B cell (primary cell): ENCODE results near the gene TFEB. TPM values are rescaled to one million over a fixed set of nuclear protein-coding genes. Genes with fewer than 3 reads are reported as not detected.

Experiments used
- ATAC-seq: fragments of 200-7000 bp; cut with Tn5 transposase; one replicate; pipeline ENCODE4 v1.10.0; 2021; ENCODE audit warnings: low read depth, mild to moderate bottlenecking, moderate number of reproducible peaks, moderate library complexity
- CTCF ChIA-PET: fragments of 350-600 bp; sonication (Branson Sonifier 250); formaldehyde crosslinking; loops from one replicate; lab custom pipeline; 2021; ENCODE audit warnings: antibody characterized with exemption, inconsistent platforms; lab: Charles Lee
- POLR2A ChIA-PET: fragments of 350-600 bp; sonication (Branson Sonifier 250); formaldehyde crosslinking; loops from one replicate; lab custom pipeline; 2021; ENCODE audit warnings: antibody characterized with exemption; lab: Charles Lee
- DNase-seq: peaks from one replicate; pipeline ENCODE4 v3.0.0; 2013
- H2AFZ ChIP-seq: 2 replicates; pipeline ENCODE4 v1.6.1; 2012; ENCODE audit warnings: mild to moderate bottlenecking, low read depth, low read length; ENCODE audit not compliant: insufficient read depth, poor library complexity, severe bottlenecking
- H3K27ac ChIP-seq, 2 donors: 1 replicate in 1 of 2; 2 replicates in 1 of 2; pipeline ENCODE4 v1.5.1; 2012 to 2013; ENCODE audit warnings: low read length in 2 of 2, mild to moderate bottlenecking in 2 of 2, moderate library complexity in 1 of 2
- H3K27me3 ChIP-seq, 4 experiments: fragments of 200-600 bp in 1 of 4; sonication (generic) in 1 of 4; replicated peaks in 1 of 4; 1 replicate in 2 of 4; 2 replicates in 2 of 4; pipeline versions ENCODE4 v1.6.1 to v1.7.0; 2013 to 2016; ENCODE audit warnings: low read length in 3 of 4, mild to moderate bottlenecking in 2 of 4, mixed read lengths in 1 of 4, moderate library complexity in 1 of 4; ENCODE audit not compliant: insufficient read depth in 4 of 4, control insufficient read depth in 3 of 4; ENCODE audit errors: control extremely low read depth in 1 of 4
- H3K36me3 ChIP-seq, 2 experiments: replicated peaks in 1 of 2; 1 replicate in 1 of 2; 2 replicates in 1 of 2; pipeline versions ENCODE4 v1.6.1 to v1.7.1; 2013; ENCODE audit warnings: low read length in 1 of 2; ENCODE audit not compliant: insufficient read depth in 2 of 2, control insufficient read depth in 1 of 2; ENCODE audit errors: control extremely low read depth in 1 of 2, extremely low read depth in 1 of 2
- H3K4me1 ChIP-seq, 2 donors: fragments of 200-600 bp in 1 of 2; sonication (generic) in 1 of 2; 1 replicate in 1 of 2; 2 replicates in 1 of 2; pipeline versions ENCODE4 v1.5.1 to v1.6.1; 2013 to 2017; ENCODE audit warnings: low read length in 2 of 2; ENCODE audit not compliant: control insufficient read depth in 2 of 2, insufficient read depth in 2 of 2
- H3K4me2 ChIP-seq: replicated peaks from 2 replicates; pipeline ENCODE3; 2012; ENCODE audit warnings: mild to moderate bottlenecking, low read depth, low read length; ENCODE audit not compliant: poor library complexity, severe bottlenecking
- H3K4me3 ChIP-seq, 5 experiments: fragments of 200-600 bp in 1 of 5; sonication (generic) in 1 of 5; 1 replicate in 3 of 5; 2 replicates in 2 of 5; pipeline versions ENCODE4 v1.5.1 to v1.7.0; 2011 to 2016; ENCODE audit warnings: low read length in 4 of 5, mild to moderate bottlenecking in 4 of 5, low read depth in 2 of 5, control low read depth in 1 of 5, moderate library complexity in 1 of 5; ENCODE audit not compliant: insufficient read depth in 1 of 5; ENCODE audit errors: control extremely low read depth in 1 of 5, extremely low read depth in 1 of 5
- H3K79me2 ChIP-seq: fragments of 200-600 bp; sonication (generic); one replicate; pipeline ENCODE4 v1.6.0; 2016; ENCODE audit warnings: low read length; ENCODE audit not compliant: control insufficient read depth, insufficient read depth
- H3K9ac ChIP-seq: fragments of 200-600 bp; sonication (generic); 2 replicates; pipeline ENCODE4 v1.6.1; 2017; ENCODE audit warnings: mild to moderate bottlenecking, low read length, moderate library complexity
- H3K9me3 ChIP-seq, 3 donors: one replicate each; pipeline versions ENCODE4 v1.6.1 to v1.7.1; 2013; ENCODE audit warnings: low read length in 2 of 3; ENCODE audit not compliant: control insufficient read depth in 2 of 3, insufficient read depth in 1 of 3; ENCODE audit errors: control extremely low read depth in 1 of 3
- H4K20me1 ChIP-seq: 2 replicates; pipeline ENCODE4 v1.6.0; 2012; ENCODE audit warnings: mild to moderate bottlenecking, low read length; ENCODE audit not compliant: insufficient read depth, control insufficient read depth, poor library complexity, severe bottlenecking
- H3K27ac Mint-ChIP-seq: one replicate; pipeline ENCODE4 v1.8.0; 2021; ENCODE audit warnings: mixed read lengths
- H3K27me3 Mint-ChIP-seq: one replicate; pipeline ENCODE4 v1.8.0; 2021; ENCODE audit warnings: mixed read lengths
- H3K4me1 Mint-ChIP-seq: one replicate; pipeline ENCODE4 v1.8.0; 2021; ENCODE audit warnings: mixed read lengths
- H3K4me3 Mint-ChIP-seq: one replicate; pipeline ENCODE4 v1.8.0; 2021; ENCODE audit warnings: mixed read lengths
- H3K9me3 Mint-ChIP-seq: one replicate; pipeline ENCODE4 v1.8.0; 2022; ENCODE audit warnings: mixed read lengths; ENCODE audit not compliant: insufficient read depth
- CTCF ChIP-seq: fragments of 200-600 bp; IDR thresholded peaks from one replicate; pipeline ENCODE4 v1.8.0; 2022; ENCODE audit warnings: antibody characterized with exemption, mild to moderate bottlenecking
- EZH2 ChIP-seq: IDR thresholded peaks from 2 replicates; pipeline ENCODE4 v1.6.1; 2012; ENCODE audit warnings: borderline replicate concordance, low read depth, mild to moderate bottlenecking, moderate library complexity, low read length; ENCODE audit not compliant: insufficient read depth, poor library complexity, severe bottlenecking
- WGBS: methylation state at CpG from one replicate; pipeline ENCODE4 v1.1.5; 2013; ENCODE audit warnings: missing lambda C conversion rate; ENCODE audit not compliant: insufficient coverage; 5-methylcytosine and 5-hydroxymethylcytosine counted together
- intact Hi-C: fragments of 100-400 bp; cut with micrococcal nuclease; formaldehyde crosslinking; loops from one replicate; pipeline ENCODE4 v1.10.0; 2022
- polyA plus RNA-seq: library from polyadenylated mRNA; depleted of rRNA; stranded (reverse); fragments of >200 nt; gene quantifications from 2 replicates; pipeline ENCODE4 v1.2.3, GENCODE V29; 2012
- total RNA-seq, 2 donors: library from RNA; stranded (reverse); fragments of 120-200 nt in 1 of 2; gene quantifications; 1 replicate in 1 of 2; 2 replicates in 1 of 2; pipeline versions ENCODE4 v1.2.3 to v1.2.4, GENCODE V29; 2013 to 2022

The TFEB gene
- total and polyA plus RNA-seq, 2 donors (not counting 1 experiment from before 2014, with no cell fraction given) = 113 to 148 TPM

GRCh38 chr6:41675992-41676391 lies 59.4 kb downstream of the TFEB start:
- Mint-ChIP-seq H3K9me3 (no peaks in the 10 kb centered on the region), H3K4me1 (no peaks in the 10 kb centered on the region), H3K27ac (no peak overlapping the region), H3K27me3 (peaks cover 20% of the 10 kb centered on the region), H3K4me3 (no peak overlapping the region)
- no peaks in the 10 kb centered on the region for H3K36me3 ChIP-seq
- H3K9me3 ChIP-seq = no peaks in the 10 kb centered on the region
- H2AFZ ChIP-seq = no peak overlapping the region
- 86% methylated on average over 1 of the region's 6 CpGs for WGBS
- no peak overlapping the region for H3K4me2 ChIP-seq
- DNase-seq (no peak), ATAC-seq (no peak)
- no peak overlapping the region for H3K9ac ChIP-seq
- no peaks in the 10 kb centered on the region for H4K20me1 ChIP-seq
- intact Hi-C loops = no loop called here
- ChIA-PET CTCF (no interaction called here), POLR2A (no interaction called here)
- H3K27ac ChIP-seq = no peak overlapping the region
- no peaks in the 10 kb centered on the region for H3K79me2 ChIP-seq
- H3K4me1 ChIP-seq = no peaks in the 10 kb centered on the region
- H3K4me3 ChIP-seq = no peak overlapping the region
- TF ChIP-seq CTCF (no peak), EZH2 (no peak)
- H3K27me3 ChIP-seq = peaks cover 0 to 10% (median 2%) of the 10 kb centered on the region in 4 experiments

- no peak for TF ChIP-seq EZH2
- no peak for TF ChIP-seq CTCF
- H4K20me1 ChIP-seq = no peaks in the 10 kb centered on the region
- no peak overlapping the region for H2AFZ ChIP-seq
- no peaks in the 10 kb centered on the region for H3K36me3 ChIP-seq
- no peaks in the 10 kb centered on the region for H3K9me3 Mint-ChIP-seq
- no peak overlapping the region for H3K27ac Mint-ChIP-seq
- WGBS = 100% methylated on average over 4 of the region's 6 CpGs
- H3K27me3 ChIP-seq = peaks cover 0 to 10% (median 2%) of the 10 kb centered on the region in 4 experiments
- H3K27ac ChIP-seq = no peak overlapping the region
- H3K4me1 ChIP-seq = no peaks in the 10 kb centered on the region
- H3K9ac ChIP-seq = no peak overlapping the region
- no peaks in the 10 kb centered on the region for H3K4me1 Mint-ChIP-seq
- no peak overlapping the region for H3K4me3 Mint-ChIP-seq
- ATAC-seq = no peak
- H3K4me3 ChIP-seq = no peak overlapping the region
- no peaks in the 10 kb centered on the region for H3K9me3 ChIP-seq
- H3K79me2 ChIP-seq = no peaks in the 10 kb centered on the region
- ChIA-PET CTCF (no interaction called here), POLR2A (no interaction called here)
- intact Hi-C loops = no loop called here
- H3K27me3 Mint-ChIP-seq = peaks cover 27% of the 10 kb centered on the region
- DNase-seq = no peak
- no peak overlapping the region for H3K4me2 ChIP-seq
Measured at GRCh38 chr6:41675176-41675775, 60.1 kb downstream of the TFEB start.
